Activated CD4-positive, alpha-beta T cell treated with anti-CD3 and anti-CD28 coated beads for 36 hours (primary cell): ENCODE measurements around the gene RUBCN. TPM values are rescaled to one million over a fixed set of nuclear protein-coding genes. Genes with fewer than 3 reads are reported as not detected.
A peak's percentile ranks its signal among the peaks of the same experiment; 100 is the strongest.
"Not testable (repeated sequence)": the region's sequence is repeated elsewhere in the genome, so short reads cannot be mapped to it uniquely, and the experiment has no call there.

Experiments used
- ATAC-seq: fragments of 200-7000 bp; cut with Tn5 transposase; one replicate; pipeline ENCODE4 v1.10.0; 2021; ENCODE audit warnings: mild to moderate bottlenecking, moderate library complexity
- CTCF ChIA-PET: fragments of 350-600 bp; sonication (Branson Sonifier 250); formaldehyde crosslinking; loops from one replicate; lab custom pipeline; 2021; ENCODE audit warnings: antibody characterized with exemption; lab: Charles Lee
- POLR2A ChIA-PET: fragments of 350-600 bp; sonication (Branson Sonifier 250); formaldehyde crosslinking; loops from one replicate; lab custom pipeline; 2021; ENCODE audit warnings: antibody characterized with exemption, inconsistent platforms; lab: Charles Lee
- DNase-seq: peaks from one replicate; pipeline ENCODE4 v3.0.0-alpha.2; 2020
- H3K27ac Mint-ChIP-seq: one replicate; pipeline ENCODE4 v1.8.0; 2021; ENCODE audit warnings: mixed read lengths
- H3K27me3 Mint-ChIP-seq: one replicate; pipeline ENCODE4 v1.8.0; 2021; ENCODE audit warnings: mixed read lengths
- H3K36me3 Mint-ChIP-seq: one replicate; pipeline ENCODE4 v1.8.0; 2021; ENCODE audit warnings: low read depth, mixed read lengths
- H3K4me1 Mint-ChIP-seq: one replicate; pipeline ENCODE4 v1.8.0; 2021; ENCODE audit warnings: mixed read lengths
- H3K4me3 Mint-ChIP-seq: one replicate; pipeline ENCODE4 v1.8.0; 2021; ENCODE audit warnings: mild to moderate bottlenecking, moderate library complexity, mixed read lengths
- H3K9me3 Mint-ChIP-seq: one replicate; pipeline ENCODE4 v1.8.0; 2021; ENCODE audit warnings: low read depth, mixed read lengths
- intact Hi-C, 2 experiments: fragments of 100-400 bp; cut with DNase I in 1 of 2; cut with micrococcal nuclease in 1 of 2; formaldehyde crosslinking; loops; one replicate each; pipeline versions ENCODE4 v1.14.2 to v1.15.1; 2022 to 2024; cut with DNase I, micrococcal nuclease
- total RNA-seq, 2 experiments: library from RNA; stranded (reverse); gene quantifications; one replicate each; pipeline ENCODE4 v1.2.3, GENCODE V29; 2021

The RUBCN gene
- total RNA-seq, 2 experiments from 2014 or later: 22.7 to 23.4 TPM

GRCh38 chr3:197637556-197637955, 99.1 kb downstream of the RUBCN start:
- H3K27ac Mint-ChIP-seq, H3K9me3 Mint-ChIP-seq, H3K4me3 Mint-ChIP-seq, H3K27me3 Mint-ChIP-seq, DNase-seq, POLR2A ChIA-PET, H3K36me3 Mint-ChIP-seq, ATAC-seq, intact Hi-C loops, H3K4me1 Mint-ChIP-seq: not testable (repeated sequence)
- CTCF ChIA-PET: interaction anchor here (0.6 kb wide), 1 partner anchor 212 kb away, joined by 3 read pairs; no protein-coding TSS in a partner anchor

GRCh38 chr3:197631989-197632388, 104.7 kb downstream of the RUBCN start:
- POLR2A ChIA-PET, H3K4me3 Mint-ChIP-seq, H3K27me3 Mint-ChIP-seq, H3K4me1 Mint-ChIP-seq, ATAC-seq, H3K9me3 Mint-ChIP-seq, H3K27ac Mint-ChIP-seq, H3K36me3 Mint-ChIP-seq: not testable (repeated sequence)
- DNase-seq: peak; percentile 17
- CTCF ChIA-PET: interaction anchor here (1.1 to 1.3 kb wide), 2 partner anchors 16 to 34 kb away, joined by 3 to 9 read pairs; no protein-coding TSS in a partner anchor
- intact Hi-C loops: loop anchor here (1.0 to 2.0 kb wide), 2 partner anchors 33 kb away; no protein-coding TSS in a partner anchor

- H3K27ac Mint-ChIP-seq, intact Hi-C loops: not testable (repeated sequence)
- CTCF ChIA-PET: interaction anchor here (0.6 kb wide), 1 partner anchor 20 kb away, joined by 3 read pairs; no protein-coding TSS in a partner anchor
Observed at GRCh38 chr3:197630766-197631165, 105.9 kb downstream of the RUBCN start.

GRCh38 chr3:197629286-197629685, 107.4 kb downstream of the RUBCN start:
- H3K27ac Mint-ChIP-seq, POLR2A ChIA-PET, H3K27me3 Mint-ChIP-seq, H3K9me3 Mint-ChIP-seq, CTCF ChIA-PET, DNase-seq, H3K4me3 Mint-ChIP-seq, H3K36me3 Mint-ChIP-seq, ATAC-seq, H3K4me1 Mint-ChIP-seq: not testable (repeated sequence)
- intact Hi-C loops: loop anchor here in 1 of 2 experiments (5.0 kb wide), 1 partner anchor 332 kb away; the partner anchor contains the start of gene DLG1

More at GRCh38 chr3:197630766-197631165, 105.9 kb downstream of the RUBCN start:
- DNase-seq, H3K27me3 Mint-ChIP-seq, H3K4me3 Mint-ChIP-seq, ATAC-seq, H3K4me1 Mint-ChIP-seq, POLR2A ChIA-PET, H3K36me3 Mint-ChIP-seq, H3K9me3 Mint-ChIP-seq: not testable (repeated sequence)

- POLR2A ChIA-PET, H3K36me3 Mint-ChIP-seq, H3K9me3 Mint-ChIP-seq, H3K27me3 Mint-ChIP-seq, CTCF ChIA-PET, H3K4me1 Mint-ChIP-seq: not testable (repeated sequence)
- peak; percentile 92 for ATAC-seq
- Mint-ChIP-seq H3K4me3 (peak overlapping the region; percentile 73), H3K27ac (peak overlapping the region; percentile 37)
- peak; percentile 94 for DNase-seq
- intact Hi-C loops: loop anchor here in 1 of 2 experiments (2.0 to 5.0 kb wide), 2 partner anchors 73 to 331 kb away; partner anchors contain the start of genes BDH1 and DLG1
Observed at GRCh38 chr3:197627772-197628523, 108.8 kb downstream of the RUBCN start.

- CTCF ChIA-PET, H3K27me3 Mint-ChIP-seq, H3K9me3 Mint-ChIP-seq, POLR2A ChIA-PET, H3K4me1 Mint-ChIP-seq, H3K36me3 Mint-ChIP-seq, DNase-seq, H3K27ac Mint-ChIP-seq: not testable (repeated sequence)
- peak; percentile 31 for ATAC-seq
- peak overlapping the region; percentile 73 for H3K4me3 Mint-ChIP-seq
- intact Hi-C loops: loop anchor here in 1 of 2 experiments (2.0 to 5.0 kb wide), 2 partner anchors 72 to 330 kb away; partner anchors contain the start of genes BDH1 and DLG1
Observed at GRCh38 chr3:197627158-197627771, 109.4 kb downstream of the RUBCN start.

- ATAC-seq, H3K4me1 Mint-ChIP-seq, H3K27me3 Mint-ChIP-seq, DNase-seq, H3K9me3 Mint-ChIP-seq, H3K36me3 Mint-ChIP-seq, H3K27ac Mint-ChIP-seq, POLR2A ChIA-PET, CTCF ChIA-PET: not testable (repeated sequence)
- H3K4me3 Mint-ChIP-seq: peak overlapping the region; percentile 73
- intact Hi-C loops: loop anchor here in 1 of 2 experiments (2.0 to 5.0 kb wide), 2 partner anchors 72 to 329 kb away; partner anchors contain the start of genes BDH1 and DLG1
Observed at GRCh38 chr3:197626404-197627157, 110.1 kb downstream of the RUBCN start.

- H3K4me3 Mint-ChIP-seq, POLR2A ChIA-PET, H3K4me1 Mint-ChIP-seq, intact Hi-C loops, H3K27me3 Mint-ChIP-seq, ATAC-seq, DNase-seq, H3K9me3 Mint-ChIP-seq, CTCF ChIA-PET: not testable (repeated sequence)
- Mint-ChIP-seq H3K36me3 (peaks cover 33% of the 10 kb centered on the region), H3K27ac (peak overlapping the region; percentile 9)
Observed at GRCh38 chr3:197621478-197621877, 115.2 kb downstream of the RUBCN start.

Other genes starting within 250 kb of the RUBCN start
- 10 to 100 TPM; 84.9 to 85.1 TPM for gene BDH1, start 180.9 kb downstream of the RUBCN start, total RNA-seq
- 10 to 100 TPM; 20.7 to 25.6 TPM for gene FYTTD1, start 13.0 kb upstream of the RUBCN start, total RNA-seq
- gene LRCH3, start 54.4 kb upstream of the RUBCN start, total RNA-seq: 10 to 100 TPM; 43.6 to 77.5 TPM
- 1,000 to 10,000 TPM; 1,121 to 1,734 TPM for gene RPL35A, start 213.3 kb upstream of the RUBCN start, total RNA-seq
- 1 to 10 TPM; 4.3 to 7.7 TPM for gene LMLN, start 223.3 kb upstream of the RUBCN start, total RNA-seq